Psoas muscle (tissue), 8 donors: ENCODE measurements around the gene ZC3H10. TPM values are rescaled to one million over a fixed set of nuclear protein-coding genes. Genes with fewer than 3 reads are reported as not detected.

Experiments
- ATAC-seq, 4 donors: fragments of 200-7000 bp; cut with Tn5 transposase; one replicate each; pipeline ENCODE4 v1.9.1; 2020; ENCODE audit warnings: moderate library complexity in 3 of 4, mild to moderate bottlenecking in 2 of 4
- DNase-seq, 2 donors: peaks; one replicate each; pipeline ENCODE4 v3.0.0-alpha.2; 2020
- H3K27ac ChIP-seq: fragments of 200-600 bp; one replicate; pipeline ENCODE4 v1.8.0; 2022
- H3K27me3 ChIP-seq, 3 donors: fragments of 200-600 bp in 1 of 3; one replicate each; pipeline versions ENCODE4 v1.6.1 to v1.8.0; 2013 to 2022; ENCODE audit warnings: low read length in 2 of 3, mild to moderate bottlenecking in 2 of 3, moderate library complexity in 1 of 3; ENCODE audit not compliant: insufficient read depth in 3 of 3
- H3K36me3 ChIP-seq, 2 donors: fragments of 200-600 bp in 1 of 2; one replicate each; pipeline versions ENCODE4 v1.6.1 to v1.8.0; 2013 to 2022; ENCODE audit warnings: low read depth in 1 of 2, mild to moderate bottlenecking in 1 of 2, moderate library complexity in 1 of 2; ENCODE audit not compliant: insufficient read depth in 1 of 2
- H3K4me1 ChIP-seq: fragments of 200-600 bp; one replicate; pipeline ENCODE4 v1.8.0; 2022
- H3K4me3 ChIP-seq: fragments of 200-600 bp; one replicate; pipeline ENCODE4 v1.8.0; 2022; ENCODE audit warnings: mild to moderate bottlenecking
- H3K9me3 ChIP-seq: fragments of 200-600 bp; one replicate; pipeline ENCODE4 v1.8.0; 2022
- CTCF ChIP-seq: fragments of 200-600 bp; IDR thresholded peaks from one replicate; pipeline ENCODE4 v1.8.0; 2022; ENCODE audit warnings: antibody characterized with exemption
- WGBS, 3 donors: extraction: QIAGEN DNeasy Blood & Tissue Kit; methylation state at CpG; one replicate each; pipeline versions ENCODE4 v1.1.6 to v1.1.7; 2013; 5-methylcytosine and 5-hydroxymethylcytosine counted together
- intact Hi-C, 2 donors: fragments of 100-400 bp; cut with DNase I; formaldehyde crosslinking; loops; one replicate each; pipeline versions ENCODE4 v1.11.0 to v1.14.2; 2022
- polyA plus RNA-seq, 3 donors: library from polyadenylated mRNA; stranded (reverse); fragments of 200-250 nt; gene quantifications; one replicate each; pipeline ENCODE4 v1.2.3, GENCODE V29; 2013
- total RNA-seq, 4 donors: library from RNA; stranded (reverse); fragmentation: NEBNext Ultra II Directional in 2 of 4; extraction: Animal tissue kit (Norgen Biotek cat#: 25700) in 2 of 4; gene quantifications; one replicate each; pipeline versions ENCODE4 v1.2.1 to v1.2.4, GENCODE V29; 2021 to 2023
- donor health status: healthy with polysubstance abuse.
- donor health status: DM: no; HTN: no; CAD: no; lungs with moderate emphysema.
- donor health status: Bipolar disorder and iron deficiency.
- donor health status: healthy.
- donor health status: DM: yes; HTN: yes; CAD: no.
- donor health status: DM: no; HTN: no; CAD: no.
- donor health status: DM: no; HTN: no; CAD: no.
- donor health status: DM: yes; HTN: yes; CAD: no.

Gene ZC3H10
- total and polyA plus RNA-seq, 7 donors, result 3.5 to 10.3 (median 5.4) TPM

DNA sequence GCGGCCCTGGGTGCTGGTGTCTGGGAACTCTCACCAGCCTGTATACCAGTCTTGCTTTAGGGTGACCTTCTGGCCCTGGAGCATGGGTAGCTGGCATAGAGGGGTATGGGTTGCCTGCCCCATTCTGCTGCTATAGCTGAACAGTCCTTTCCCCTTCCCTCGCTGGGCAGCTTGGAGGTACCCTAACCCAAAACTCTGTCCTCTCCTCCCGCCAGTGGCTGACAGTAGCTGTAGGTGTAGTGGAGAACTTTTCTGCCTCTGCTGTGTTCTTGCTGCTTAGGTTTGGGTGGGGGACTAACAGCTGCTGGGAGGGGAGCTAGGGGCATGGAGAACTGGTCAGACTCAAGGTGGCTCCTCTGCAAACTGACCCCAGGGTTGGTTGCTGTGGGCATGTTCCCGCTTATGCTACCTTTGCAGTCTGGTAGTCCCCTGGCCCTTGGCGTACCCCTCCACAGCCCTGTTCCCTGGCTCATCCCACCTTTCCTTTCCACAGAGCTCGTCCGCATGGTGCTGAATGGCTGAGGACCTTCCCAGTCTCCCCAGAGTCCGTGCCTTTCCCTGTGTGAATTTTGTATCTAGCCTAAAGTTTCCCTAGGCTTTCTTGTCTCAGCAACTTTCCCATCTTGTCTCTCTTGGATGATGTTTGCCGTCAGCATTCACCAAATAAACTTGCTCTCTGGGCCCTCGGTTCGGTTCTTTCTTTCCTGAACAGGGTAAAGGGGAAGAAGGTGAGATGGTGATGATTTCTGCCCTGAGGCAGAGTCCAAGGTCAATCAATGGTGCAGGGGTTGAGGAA lies 43.0 kb downstream of the ZC3H10 start:
- intact Hi-C loops, result loop anchor here in 1 of 2 donors (2.0 kb wide), 1 partner anchor 28 kb away; the partner anchor contains the start of gene SMARCC2
- no peaks in the 10 kb centered on the region for H3K27me3 ChIP-seq
- H3K27ac ChIP-seq, result peak overlapping the region; percentile 94
- no peak for DNase-seq
- H3K9me3 ChIP-seq, result no peaks in the 10 kb centered on the region
- ATAC-seq, result no peak
- H3K4me3 ChIP-seq, result peak overlapping the region; percentile 95
- no peak for TF ChIP-seq CTCF
- peaks cover 27% of the 10 kb centered on the region for H3K4me1 ChIP-seq
- 65 to 75% (median 68%) methylated on average over 11 of the region's 11 CpGs for WGBS, 3 donors
- H3K36me3 ChIP-seq, result peaks cover 21 to 67% of the 10 kb centered on the region in 2 donors

DNA sequence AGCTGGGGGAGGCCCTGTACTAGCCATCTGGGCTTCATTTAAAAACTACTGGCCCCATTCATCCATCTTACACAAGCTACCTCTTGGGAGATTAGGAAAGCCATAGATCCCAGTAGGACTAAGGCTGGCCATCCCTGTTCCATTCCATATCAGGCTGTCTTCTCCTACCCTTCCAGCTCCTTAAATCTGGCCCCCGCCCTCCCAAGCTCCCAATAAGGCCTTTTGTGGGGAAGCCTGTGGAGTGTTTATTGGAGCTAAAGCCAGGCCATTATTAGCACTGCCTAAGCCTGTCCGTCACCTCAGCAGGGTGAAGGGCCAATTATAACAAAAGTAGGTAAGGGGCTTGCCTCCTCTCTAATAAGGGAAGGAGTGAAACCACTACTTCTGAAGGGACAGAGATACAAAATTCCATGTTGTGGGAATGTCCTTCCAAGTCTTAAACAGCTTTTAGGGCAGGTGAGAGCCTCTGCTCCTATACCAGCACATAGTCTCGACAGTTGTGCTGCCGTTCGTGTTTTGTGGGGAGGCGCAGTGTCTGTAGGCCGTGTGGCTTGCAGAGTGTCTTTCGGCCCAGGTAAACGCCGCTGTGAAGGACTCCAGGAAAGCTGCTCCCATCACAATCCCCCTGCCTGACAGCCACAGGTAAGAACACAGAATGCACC lies 43.8 kb downstream of the ZC3H10 start:
- H3K27ac ChIP-seq, result peak overlapping the region; percentile 94
- H3K4me3 ChIP-seq, result peak overlapping the region; percentile 95
- 67 to 69% (median 67%) methylated on average over 10 of the region's 10 CpGs for WGBS, 3 donors
- DNase-seq (no peak), ATAC-seq (no peak)
- H3K9me3 ChIP-seq, result no peaks in the 10 kb centered on the region
- no peaks in the 10 kb centered on the region for H3K27me3 ChIP-seq
- peaks cover 27% of the 10 kb centered on the region for H3K4me1 ChIP-seq
- TF ChIP-seq CTCF, result no peak
- H3K36me3 ChIP-seq, result peaks cover 21 to 75% of the 10 kb centered on the region in 2 donors
- intact Hi-C loops, result loop anchor here in 1 of 2 donors (2.0 kb wide), 1 partner anchor 27 kb away; the partner anchor contains the start of gene SMARCC2

- TF ChIP-seq CTCF, result no peak
- WGBS, 3 donors, result 50 to 62% (median 52%) methylated on average over 11 of the region's 11 CpGs
- DNase-seq, result no peak
- intact Hi-C loops, result no loop called here
- Histone ChIP-seq H3K36me3 (peaks cover 21 to 83% of the 10 kb centered on the region in 2 donors), H3K27me3 (no peaks in the 10 kb centered on the region), H3K27ac (peak overlapping the region; percentile 94), H3K4me1 (peaks cover 23% of the 10 kb centered on the region), H3K4me3 (no peak overlapping the region), H3K9me3 (no peaks in the 10 kb centered on the region)
- ATAC-seq, result no peak
These were observed 44.6 kb downstream of the ZC3H10 start for GRCh38 chr12:56162468-56163290.

- intact Hi-C loops, result no loop called here
- ATAC-seq, result no peak
These were observed 45.7 kb downstream of the ZC3H10 start for GRCh38 chr12:56163533-56164344.

More at GRCh38 chr12:56163533-56164344, 45.7 kb downstream of the ZC3H10 start:
- no peak for TF ChIP-seq CTCF
- Histone ChIP-seq H3K4me3 (no peak overlapping the region), H3K9me3 (no peaks in the 10 kb centered on the region), H3K27me3 (no peaks in the 10 kb centered on the region), H3K4me1 (peaks cover 23% of the 10 kb centered on the region), H3K27ac (peak overlapping the region; percentile 9), H3K36me3 (peaks cover 21 to 92% of the 10 kb centered on the region in 2 donors)
- no peak for DNase-seq
- 58 to 72% (median 63%) methylated on average over 11 of the region's 11 CpGs for WGBS, 3 donors
